K562 treated with DMSO at 1 percent for 48 hours (cell line): ENCODE measurements around the gene EMX2. TPM values are rescaled to one million over a fixed set of nuclear protein-coding genes. Genes with fewer than 3 reads are reported as not detected.

Source experiments
- total RNA-seq: library from RNA; unstranded; fragments of 300-600 nt; gene quantifications from 2 replicates; pipeline ENCODE4 v1.2.3, GENCODE V29; 2022; ENCODE audit warnings: low replicate concordance; ENCODE audit errors: extremely low read depth

Gene EMX2
- not detected in 2 replicates for total RNA-seq

DNA sequence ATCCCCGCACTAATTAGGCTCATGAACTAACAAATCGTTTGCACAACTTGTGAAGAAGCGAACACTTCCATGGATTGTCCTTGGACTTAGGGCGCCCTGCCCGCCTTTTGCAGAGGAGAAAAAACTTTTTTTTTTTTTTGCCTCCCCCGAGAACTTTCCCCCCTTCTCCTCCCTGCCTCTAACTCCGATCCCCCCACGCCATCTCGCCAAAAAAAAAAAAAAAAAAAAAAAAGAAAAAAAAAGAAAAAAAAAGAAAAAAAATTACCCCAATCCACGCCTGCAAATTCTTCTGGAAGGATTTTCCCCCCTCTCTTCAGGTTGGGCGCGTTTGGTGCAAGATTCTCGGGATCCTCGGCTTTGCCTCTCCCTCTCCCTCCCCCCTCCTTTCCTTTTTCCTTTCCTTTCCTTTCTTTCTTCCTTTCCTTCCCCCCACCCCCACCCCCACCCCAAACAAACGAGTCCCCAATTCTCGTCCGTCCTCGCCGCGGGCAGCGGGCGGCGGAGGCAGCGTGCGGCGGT lies at the start of gene EMX2:
Gene EMX2 (plus strand): TSS at position 41 of the 519 bp plus-strand sequence. CDS start 522 bp downstream, outside the sequence.

Other genes starting within 250 kb of the EMX2 start
- gene PDZD8, start 167.3 kb upstream of the EMX2 start, total RNA-seq: not detected in 2 replicates